PC-9 (cell line): ENCODE data around the gene SLC25A44.

ENCODE experiments used
- EZH2 ChIP-seq: fragments of 200-600 bp; sonication (generic); IDR thresholded peaks from 2 replicates; pipeline ENCODE4 v1.8.0; 2017; ENCODE audit warnings: antibody characterized with exemption, low read depth
- TF ChIP-seq, protein P1 (sequence below): fragments of 200-600 bp; sonication (generic); conservative IDR thresholded peaks from 2 replicates; pipeline ENCODE4 v1.6.1; 2017; ENCODE audit warnings: mixed run types, antibody characterized with exemption, mild to moderate bottlenecking, moderate library complexity

DNA sequence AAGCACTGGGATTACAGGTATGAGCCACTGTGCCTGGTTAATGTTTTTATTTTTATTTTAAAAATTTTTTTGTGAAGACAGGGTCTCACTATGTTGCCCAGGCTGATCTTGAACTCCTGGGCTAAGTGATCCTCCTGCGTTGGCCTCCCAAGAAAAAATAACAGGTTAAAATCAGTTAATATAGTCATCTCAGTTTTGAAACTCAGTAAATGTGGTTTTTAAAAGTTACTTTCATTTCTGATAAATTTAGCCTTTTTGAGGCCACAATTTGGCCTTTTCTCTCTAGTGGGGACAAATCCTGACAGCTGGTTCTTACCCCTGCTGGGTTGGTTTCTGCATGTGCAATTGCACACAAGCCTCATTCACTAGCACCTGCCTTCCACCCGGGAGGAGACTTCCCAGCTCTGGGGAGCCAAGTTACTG lies 32.2 kb downstream of the SLC25A44 start:
- TF ChIP-seq, protein P1, sequence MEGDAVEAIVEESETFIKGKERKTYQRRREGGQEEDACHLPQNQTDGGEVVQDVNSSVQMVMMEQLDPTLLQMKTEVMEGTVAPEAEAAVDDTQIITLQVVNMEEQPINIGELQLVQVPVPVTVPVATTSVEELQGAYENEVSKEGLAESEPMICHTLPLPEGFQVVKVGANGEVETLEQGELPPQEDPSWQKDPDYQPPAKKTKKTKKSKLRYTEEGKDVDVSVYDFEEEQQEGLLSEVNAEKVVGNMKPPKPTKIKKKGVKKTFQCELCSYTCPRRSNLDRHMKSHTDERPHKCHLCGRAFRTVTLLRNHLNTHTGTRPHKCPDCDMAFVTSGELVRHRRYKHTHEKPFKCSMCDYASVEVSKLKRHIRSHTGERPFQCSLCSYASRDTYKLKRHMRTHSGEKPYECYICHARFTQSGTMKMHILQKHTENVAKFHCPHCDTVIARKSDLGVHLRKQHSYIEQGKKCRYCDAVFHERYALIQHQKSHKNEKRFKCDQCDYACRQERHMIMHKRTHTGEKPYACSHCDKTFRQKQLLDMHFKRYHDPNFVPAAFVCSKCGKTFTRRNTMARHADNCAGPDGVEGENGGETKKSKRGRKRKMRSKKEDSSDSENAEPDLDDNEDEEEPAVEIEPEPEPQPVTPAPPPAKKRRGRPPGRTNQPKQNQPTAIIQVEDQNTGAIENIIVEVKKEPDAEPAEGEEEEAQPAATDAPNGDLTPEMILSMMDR, result no peak
- no peak for TF ChIP-seq EZH2
